NCI-H2107 treated with DMSO at 0.1 percent for 48 hours (cell line): ENCODE results near the gene LHFPL3.
A peak's percentile ranks its signal among the peaks of the same experiment; 100 is the strongest.
"Not testable (repeated sequence)": the region's sequence is repeated elsewhere in the genome, so short reads cannot be mapped to it uniquely, and the experiment has no call there.

Experiments used
- DNase-seq: peaks from one replicate; lab custom pipeline; 2025; ENCODE audit not compliant: unreplicated experiment; lab: John Stamatoyannopoulos, UW

Gene LHFPL3

GRCh38 chr7:104572554-104572953 is 244.2 kb downstream of the LHFPL3 start:
- no peak for DNase-seq

- no peak for DNase-seq
Measured at GRCh38 chr7:104584620-104585019, 256.2 kb downstream of the LHFPL3 start.

GRCh38 chr7:104595591-104595990 is 267.2 kb downstream of the LHFPL3 start:
- not testable (repeated sequence) for DNase-seq

- DNase-seq = no peak
Measured at GRCh38 chr7:104603957-104604356, 275.6 kb downstream of the LHFPL3 start.

GRCh38 chr7:104604706-104605105 is 276.3 kb downstream of the LHFPL3 start:
- DNase-seq = no peak

GRCh38 chr7:104621321-104621720 is 292.9 kb downstream of the LHFPL3 start:
- no peak for DNase-seq

- peak; percentile 4 for DNase-seq
Measured at GRCh38 chr7:104625956-104626355, 297.6 kb downstream of the LHFPL3 start.

GRCh38 chr7:104627516-104627915 is 299.1 kb downstream of the LHFPL3 start:
- DNase-seq = no peak

GRCh38 chr7:104628017-104628416 is 299.6 kb downstream of the LHFPL3 start:
- DNase-seq = no peak

GRCh38 chr7:104629408-104629807 is 301.0 kb downstream of the LHFPL3 start:
- DNase-seq = no peak

GRCh38 chr7:104640506-104640905 is 312.1 kb downstream of the LHFPL3 start:
- no peak for DNase-seq

- DNase-seq = no peak
Measured at GRCh38 chr7:104642560-104642959, 314.2 kb downstream of the LHFPL3 start.

- DNase-seq = no peak
Measured at GRCh38 chr7:104643587-104644217, 315.3 kb downstream of the LHFPL3 start.

GRCh38 chr7:104650991-104651640 is 322.7 kb downstream of the LHFPL3 start:
- no peak for DNase-seq

- no peak for DNase-seq
Measured at GRCh38 chr7:104652434-104652833, 324.0 kb downstream of the LHFPL3 start.

- DNase-seq = no peak
Measured at GRCh38 chr7:104652865-104653264, 324.5 kb downstream of the LHFPL3 start.

GRCh38 chr7:104653825-104654401 is 325.5 kb downstream of the LHFPL3 start:
- DNase-seq = no peak

GRCh38 chr7:104655592-104655991 is 327.2 kb downstream of the LHFPL3 start:
- DNase-seq = no peak

GRCh38 chr7:104656467-104656866 is 328.1 kb downstream of the LHFPL3 start:
- DNase-seq = no peak

GRCh38 chr7:104657134-104657533 is 328.7 kb downstream of the LHFPL3 start:
- no peak for DNase-seq

- no peak for DNase-seq
Measured at GRCh38 chr7:104661575-104661974, 333.2 kb downstream of the LHFPL3 start.

GRCh38 chr7:104664648-104665047 is 336.2 kb downstream of the LHFPL3 start:
- DNase-seq = no peak
